GM19351 (cell line): ENCODE data around the gene GNAI3.

Experiments
- ATAC-seq: cut with Tn5 transposase; IDR thresholded peaks from one replicate; pipeline ENCODE4 v1.9.1; 2021; ENCODE audit warnings: mild to moderate bottlenecking, moderate library complexity; ENCODE audit not compliant: unreplicated experiment

The GNAI3 gene

DNA sequence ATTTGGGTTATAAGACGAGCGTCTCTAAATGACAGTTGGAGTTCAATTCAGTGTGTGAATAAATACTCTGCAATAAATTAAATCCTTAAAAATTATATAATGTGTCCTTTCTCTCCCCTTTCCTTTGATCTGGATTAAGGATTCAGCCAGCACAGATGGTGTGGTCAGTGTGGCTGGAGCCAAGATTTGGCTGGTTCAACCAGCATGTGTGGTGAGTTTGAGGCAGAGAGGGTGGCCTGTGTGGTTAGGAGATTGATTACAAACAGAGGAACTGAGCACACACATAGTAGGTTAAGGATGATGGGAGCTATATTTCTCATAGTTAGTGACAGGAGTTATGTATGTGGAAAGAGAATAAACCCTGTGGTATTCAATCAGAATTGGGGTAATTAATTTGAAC lies 24.7 kb upstream of the GNAI3 start:
- no peak for ATAC-seq

DNA sequence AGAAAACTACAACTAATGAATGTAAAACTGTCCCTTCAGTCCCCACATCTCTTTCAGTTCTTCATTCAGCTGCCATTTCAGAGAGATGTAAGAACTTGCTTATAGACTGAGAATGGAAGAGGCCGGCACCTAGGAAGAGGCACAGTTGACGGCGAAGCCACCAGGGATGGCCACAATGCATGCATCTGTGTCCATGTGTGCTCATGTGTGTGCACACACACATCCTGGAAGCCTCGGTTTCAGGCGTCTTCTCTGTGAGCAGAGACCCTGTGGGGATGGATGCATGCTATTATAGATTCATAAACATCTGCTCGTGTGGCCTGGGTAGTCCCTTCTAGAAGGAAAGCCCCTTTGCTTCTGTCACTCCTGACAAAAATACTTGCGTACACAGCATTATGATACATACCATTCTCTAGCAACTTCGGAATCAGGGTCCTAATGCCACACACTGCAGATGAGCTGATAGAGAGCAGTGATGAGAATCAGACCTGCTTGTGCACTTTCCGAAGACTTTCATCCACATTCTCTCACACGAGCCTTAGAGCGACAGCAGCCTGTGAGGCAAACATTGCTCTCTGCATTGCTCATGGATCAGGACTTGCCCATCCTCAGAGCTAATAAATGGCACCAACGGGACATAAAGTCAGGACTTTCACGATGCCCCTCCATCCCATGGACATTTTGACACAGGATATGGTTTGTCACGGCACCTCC lies 21.2 kb upstream of the GNAI3 start:
- ATAC-seq: peak; percentile 70

DNA sequence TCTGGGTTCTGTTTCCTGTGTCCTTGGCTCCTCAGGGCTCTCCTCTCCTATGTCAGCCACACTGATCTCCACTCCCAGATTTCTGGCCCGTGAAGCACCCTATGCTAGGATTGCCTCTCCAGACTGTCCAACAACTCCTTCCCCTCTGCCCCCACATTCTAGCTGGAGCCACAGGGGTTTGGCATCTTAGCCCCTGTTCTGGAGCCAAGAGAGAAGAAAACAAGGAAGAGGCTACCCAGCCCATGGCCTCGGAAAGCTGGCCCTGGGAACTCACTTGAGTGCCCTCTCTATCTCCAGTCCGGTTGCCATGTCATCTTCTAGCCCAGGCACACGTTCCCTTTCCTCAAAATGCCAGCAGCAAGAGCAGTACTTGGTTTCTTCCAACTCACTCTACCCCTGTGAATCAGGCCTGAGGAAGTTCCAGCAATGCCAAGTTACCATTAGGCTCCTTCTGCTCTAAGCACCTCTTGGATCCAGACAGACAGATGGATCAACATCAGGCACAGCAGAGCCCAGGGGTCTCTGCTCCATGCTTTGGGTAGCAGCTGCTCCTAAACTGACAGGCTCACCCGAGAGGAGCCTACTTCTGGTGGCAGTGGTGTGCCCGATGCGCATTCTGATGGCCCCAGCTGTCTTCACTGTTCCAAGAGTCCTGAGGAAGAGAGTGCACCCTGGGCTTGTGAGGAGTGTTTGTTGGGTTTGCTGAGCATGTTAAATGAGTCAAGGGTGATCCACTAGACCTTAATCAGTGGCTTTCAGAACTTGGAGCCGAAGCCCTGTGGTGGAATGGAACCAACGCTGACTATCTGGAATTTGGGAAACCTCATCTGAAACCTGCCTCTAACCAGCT lies 20.3 kb upstream of the GNAI3 start:
- ATAC-seq: no peak

DNA sequence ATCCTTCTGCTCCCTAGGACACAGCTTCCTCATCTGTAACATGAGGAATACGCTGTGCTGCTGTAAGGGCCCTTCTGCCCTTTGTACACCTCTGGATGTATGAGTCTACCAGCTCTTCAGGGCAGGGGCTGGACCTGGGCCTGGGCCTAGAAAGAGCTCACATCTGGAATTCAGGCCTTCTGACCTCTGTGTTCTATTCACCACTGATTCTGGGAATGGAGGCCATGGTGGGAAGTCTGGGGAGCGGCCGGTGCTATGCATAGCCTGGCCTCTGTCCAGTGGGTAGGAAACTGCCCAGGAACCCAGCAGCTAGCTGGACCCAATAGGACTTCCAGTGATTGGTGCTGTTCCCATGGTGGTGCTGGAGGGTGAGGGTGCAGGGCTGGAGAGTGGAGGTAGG lies 19.7 kb upstream of the GNAI3 start:
- ATAC-seq: no peak

DNA sequence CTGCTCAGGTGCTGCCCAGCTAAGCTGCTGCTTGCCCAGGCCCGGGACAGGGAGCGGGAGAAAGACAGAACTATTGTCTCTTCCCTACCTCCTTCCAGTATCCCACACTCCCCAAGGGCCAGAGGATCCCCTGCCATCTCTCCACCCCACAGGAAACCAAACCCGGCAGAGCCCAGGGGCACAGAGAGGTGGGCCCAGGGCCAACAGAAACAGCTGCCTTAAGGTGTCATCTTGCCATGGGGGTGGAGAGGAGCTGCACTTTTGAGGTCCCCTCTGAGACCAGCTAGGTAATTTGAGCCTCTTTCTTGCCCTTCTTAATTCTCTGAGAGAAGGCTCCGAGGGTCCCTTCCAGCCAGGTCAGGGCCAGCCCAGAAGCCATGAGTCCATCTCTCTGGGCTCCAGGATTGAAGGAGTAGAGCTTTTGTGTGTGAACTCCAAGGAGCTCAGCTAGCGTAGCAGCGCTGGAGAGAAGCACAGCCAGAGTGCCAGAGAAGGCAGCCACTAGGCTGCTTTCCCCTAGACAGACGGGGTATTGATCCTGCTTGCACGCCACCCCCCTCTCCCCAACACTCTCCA lies 18.4 kb upstream of the GNAI3 start:
- ATAC-seq: no peak

DNA sequence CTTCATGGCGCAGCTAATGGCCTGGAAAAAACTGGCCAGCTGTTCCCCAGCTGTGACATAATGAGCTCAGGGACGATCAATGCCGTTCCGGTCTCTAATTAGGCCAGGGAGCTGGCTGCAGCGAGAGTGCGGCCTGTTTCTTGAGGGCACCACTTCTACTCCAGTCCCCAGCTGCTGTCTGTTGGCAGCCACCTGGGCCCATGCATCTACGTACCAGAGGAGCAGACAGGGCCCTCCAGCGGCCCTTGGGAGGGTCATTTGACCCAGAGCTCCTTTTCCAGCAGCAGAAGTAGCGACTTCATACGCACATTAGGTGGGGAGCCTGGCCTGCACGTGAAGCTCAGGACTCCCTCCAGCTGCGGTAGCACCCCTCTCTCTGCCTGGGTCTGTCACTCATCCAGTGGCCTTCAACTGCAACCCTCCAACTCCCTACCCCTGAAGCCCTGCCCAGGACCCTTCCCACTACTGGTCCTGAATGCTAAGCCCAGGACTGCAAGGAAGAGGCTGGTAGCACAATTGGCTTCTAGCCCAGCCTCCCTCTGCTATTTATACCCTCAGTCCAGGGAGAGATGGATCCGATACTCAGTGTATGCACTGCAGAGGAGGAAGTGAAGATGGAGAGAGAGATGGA lies 17.8 kb upstream of the GNAI3 start:
- no peak for ATAC-seq

DNA sequence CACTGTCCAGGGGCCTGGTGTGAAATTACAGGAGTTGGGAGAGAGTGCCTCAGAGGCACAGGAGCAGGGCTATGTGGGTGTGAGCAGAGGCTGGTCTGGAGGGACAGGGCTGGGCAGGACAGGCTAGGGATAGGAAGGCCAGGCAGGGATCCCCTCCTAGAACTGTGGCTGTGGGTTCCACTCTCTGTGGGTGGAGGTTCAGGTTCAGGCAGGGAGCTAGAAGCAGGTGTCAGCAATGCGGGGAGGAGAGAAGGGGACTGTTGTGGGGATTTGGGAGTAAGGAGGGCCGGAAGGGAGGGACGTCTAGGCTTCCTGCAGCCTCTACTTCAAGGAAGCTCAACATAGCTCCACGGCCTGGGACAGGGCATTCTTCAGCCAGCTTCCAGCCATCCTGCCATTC lies 17.0 kb upstream of the GNAI3 start:
- ATAC-seq: no peak

DNA sequence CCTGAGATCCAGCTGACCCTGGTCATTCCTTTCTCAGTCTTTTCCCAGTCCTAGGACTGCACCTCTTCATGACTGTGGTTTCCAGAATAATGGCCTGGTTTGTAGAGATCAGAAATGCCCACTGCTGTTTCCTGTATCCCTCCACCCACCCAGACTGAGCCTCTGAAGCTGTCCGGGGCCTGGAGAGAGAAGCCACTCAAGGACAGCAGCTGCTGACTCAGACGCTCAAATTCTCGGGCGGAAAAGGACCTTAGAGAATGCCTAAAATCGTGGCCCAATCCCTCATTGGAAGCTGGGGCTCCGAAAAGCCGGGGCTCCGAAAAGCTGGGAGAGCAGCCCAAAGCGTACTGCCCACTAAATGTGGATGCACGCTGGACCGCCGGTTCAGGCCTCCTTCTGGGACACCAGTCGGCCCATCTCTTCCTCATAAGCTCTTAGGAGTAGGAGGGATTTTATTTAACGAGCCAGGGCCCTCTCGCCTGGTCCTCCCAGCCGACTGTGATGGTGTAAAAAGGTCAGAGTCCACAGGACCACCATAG lies 16.5 kb upstream of the GNAI3 start:
- ATAC-seq: no peak

DNA sequence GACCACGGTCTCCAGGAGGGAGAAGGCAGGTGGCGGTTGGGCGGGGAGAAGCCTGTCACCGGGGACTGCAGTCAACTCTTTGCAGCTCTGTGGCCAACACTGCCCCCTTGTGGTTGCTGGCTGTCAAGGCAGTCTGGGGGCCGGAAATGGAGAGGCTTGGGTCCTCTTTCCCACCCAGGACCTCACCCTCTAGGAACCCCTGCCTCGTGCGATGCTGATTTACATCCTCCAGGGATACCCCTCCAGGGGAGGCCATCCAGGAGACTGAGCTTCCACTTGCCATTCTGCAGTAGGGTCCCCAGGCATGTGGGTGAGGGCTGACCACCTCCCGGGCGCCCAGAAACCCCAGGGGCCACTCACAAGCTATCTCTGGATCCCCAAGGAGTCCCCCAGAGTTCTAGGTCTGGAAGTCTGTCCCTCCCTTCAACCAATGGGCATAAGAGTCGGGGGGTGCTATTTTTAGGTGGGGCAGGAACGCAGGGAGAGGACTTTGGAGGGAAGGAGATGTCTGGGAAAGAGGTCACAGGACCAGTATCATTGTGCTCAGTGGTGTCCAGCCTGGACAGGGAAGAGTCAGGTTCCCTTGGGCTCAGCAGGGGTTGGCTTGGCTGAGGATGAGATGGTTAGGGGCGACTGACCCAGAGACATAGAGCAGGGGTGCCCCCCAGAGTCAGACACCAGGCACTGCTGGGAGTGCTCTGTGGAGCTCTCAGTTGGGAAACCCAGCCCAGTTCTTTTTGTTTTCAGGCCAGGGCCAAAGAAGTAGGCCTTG lies 15.9 kb upstream of the GNAI3 start:
- ATAC-seq: peak; percentile 88

DNA sequence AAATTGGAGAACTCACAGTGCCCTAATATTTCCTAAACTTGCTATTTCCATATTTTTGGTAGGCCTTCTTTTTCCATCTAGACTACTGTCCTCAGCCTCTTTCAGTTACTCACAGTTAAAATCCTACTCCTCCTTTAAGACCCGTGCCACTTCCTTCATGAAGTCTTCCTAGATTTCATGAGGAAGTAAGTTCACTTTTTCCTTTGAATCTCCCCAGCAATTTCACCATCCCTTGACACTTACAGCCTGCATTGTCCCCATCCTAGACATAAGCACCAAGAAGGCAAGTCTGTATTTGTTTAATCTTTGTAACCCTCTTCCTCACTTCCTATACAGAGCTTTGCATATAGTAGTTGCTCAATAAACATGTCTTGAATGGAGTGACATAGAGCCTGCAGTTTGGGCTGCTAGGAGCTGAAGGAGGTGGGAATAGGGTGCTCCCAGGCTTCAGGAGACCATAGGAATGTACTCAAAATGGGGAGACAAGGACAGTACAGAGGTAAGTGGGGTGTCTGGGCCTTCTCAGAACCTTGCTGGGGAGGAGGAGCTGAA lies 14.0 kb upstream of the GNAI3 start:
- ATAC-seq: no peak

DNA sequence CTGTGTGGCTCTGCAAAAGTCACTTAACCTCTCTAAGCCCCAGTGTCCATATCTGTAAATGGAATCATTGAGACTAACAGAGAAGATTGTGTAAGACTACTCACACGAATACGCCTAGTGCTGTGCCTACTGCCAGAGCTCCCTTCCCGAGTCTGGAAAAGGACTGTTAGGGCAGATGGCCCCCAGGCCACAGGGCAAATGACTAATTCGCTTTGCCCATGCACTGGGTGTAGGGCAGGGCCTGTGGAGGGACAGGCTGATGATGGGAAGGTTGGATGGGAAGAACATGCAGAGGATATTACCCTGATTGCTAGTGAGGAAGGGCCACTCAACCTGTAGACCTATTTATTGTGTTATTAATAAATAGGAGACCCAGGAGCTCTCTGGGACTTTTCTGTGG lies 12.9 kb upstream of the GNAI3 start:
- no peak for ATAC-seq

DNA sequence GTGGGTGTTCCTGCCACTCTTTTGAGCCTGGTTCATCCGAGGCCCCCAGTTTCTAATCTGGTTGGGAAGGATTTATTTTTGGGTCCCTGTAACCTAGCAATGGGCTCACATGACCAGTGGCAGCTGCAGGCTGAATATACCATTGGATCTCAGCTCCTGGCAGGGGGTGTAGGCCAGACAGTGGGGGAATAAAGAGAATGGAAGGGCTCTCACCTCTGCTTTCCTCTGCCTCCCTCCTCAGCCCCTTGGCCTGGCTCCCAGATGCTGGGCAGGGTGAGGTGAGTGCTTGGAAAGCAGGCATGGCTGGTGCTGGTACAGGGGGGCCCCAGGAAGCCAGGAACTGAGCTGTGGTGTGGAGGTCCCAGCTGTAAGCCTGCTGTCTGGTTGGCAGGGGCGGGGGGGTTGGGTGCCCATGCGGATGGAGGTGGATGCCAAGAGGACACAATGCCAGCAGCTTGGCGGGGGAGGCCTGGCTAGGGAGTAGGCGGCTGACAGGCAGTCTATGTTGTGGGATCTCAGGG lies 12.4 kb upstream of the GNAI3 start:
- ATAC-seq: no peak

DNA sequence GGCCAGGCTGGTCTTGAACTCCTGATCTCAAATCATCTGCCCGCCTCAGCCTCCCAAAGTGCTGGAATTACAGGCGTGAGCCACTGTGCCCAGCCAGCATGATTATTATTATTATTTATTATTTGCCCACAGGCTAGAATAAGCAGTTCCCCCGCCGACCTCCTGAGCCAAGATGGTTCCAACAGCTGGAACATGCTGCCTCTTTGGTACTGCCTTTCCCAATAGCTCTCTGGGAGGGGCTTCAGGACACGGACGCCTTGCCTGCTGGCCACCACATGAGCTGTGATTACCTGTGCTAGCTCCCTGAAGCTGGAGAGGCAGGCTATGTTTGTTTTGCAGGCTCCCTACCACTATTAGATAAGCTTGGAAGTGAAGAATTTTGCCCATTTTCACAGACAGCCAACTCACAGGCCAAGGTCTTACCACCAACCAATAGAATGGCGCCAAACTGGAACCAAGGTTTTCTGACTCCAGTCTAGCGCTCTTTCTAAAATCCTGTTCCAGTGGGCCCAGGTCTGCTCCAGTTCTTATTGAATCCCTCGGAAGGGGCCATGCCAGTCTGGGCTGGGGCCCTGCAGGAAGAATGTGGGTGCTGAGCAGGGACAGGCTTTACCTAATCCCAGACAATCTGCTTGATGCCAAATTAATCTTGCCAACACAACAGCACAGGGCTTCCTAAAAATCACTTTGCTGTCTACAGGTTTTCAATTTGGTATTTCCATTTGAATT lies 10.8 kb upstream of the GNAI3 start:
- ATAC-seq: no peak

DNA sequence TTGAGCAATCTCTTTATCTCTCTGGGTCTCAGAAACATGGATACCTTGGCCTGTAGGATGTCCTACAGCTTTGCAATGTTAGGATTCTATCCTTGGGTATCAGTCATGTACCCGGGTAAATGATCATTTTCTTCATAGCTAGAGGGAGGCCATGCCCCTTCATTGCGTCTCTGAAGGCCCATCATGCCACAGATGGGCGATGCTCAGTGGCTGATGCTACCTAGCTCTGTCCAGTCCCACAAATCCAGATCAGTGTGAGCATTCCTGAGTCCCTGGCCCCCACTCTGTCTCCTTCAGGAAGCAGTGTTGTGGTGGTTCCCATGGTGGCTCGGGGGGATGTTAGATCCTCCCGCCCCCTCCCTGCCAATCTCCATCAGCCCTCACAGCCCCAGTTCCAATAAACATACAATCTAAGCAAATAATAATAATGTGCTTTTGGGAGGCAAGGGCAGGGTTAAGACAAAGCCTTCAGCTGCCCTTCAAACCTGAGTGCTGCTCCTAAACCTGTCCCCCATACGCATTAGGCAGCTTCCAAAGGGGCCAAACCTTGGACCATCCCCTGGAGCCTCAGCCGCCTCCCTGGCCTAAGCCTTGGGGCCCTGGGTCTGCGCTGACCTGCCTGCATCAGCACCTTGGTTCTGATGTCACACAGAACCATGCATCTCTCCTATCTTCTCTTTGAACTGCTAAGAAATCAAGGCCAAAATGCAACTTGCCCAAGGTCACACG lies 9.4 kb upstream of the GNAI3 start:
- no peak for ATAC-seq

DNA sequence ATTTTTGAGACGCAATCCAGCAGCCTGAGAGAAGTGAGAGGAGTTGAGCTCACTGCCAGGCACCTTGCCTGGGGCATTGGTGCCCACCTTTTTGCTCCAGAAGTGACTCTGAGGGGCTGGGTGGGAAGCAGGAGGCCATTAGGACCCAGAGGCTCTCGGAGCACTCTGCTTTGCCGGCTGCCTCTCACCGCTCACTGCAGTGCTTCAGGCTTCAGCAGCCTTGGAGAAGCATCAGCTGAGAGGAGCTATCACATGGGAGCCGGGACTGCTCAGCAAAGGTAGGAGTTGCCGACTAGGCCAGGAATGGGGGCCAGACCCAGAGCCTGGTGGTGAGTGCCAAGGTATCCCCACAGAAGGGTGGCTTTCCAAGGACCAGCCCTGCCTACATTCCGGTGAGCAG lies 8.7 kb upstream of the GNAI3 start, which contains the start of gene GPR61:
TSS of gene GPR61 (plus strand) at position 197 of the 400 bp plus-strand sequence. CDS start 3,151 bp downstream, outside the sequence.
- ATAC-seq: no peak

DNA sequence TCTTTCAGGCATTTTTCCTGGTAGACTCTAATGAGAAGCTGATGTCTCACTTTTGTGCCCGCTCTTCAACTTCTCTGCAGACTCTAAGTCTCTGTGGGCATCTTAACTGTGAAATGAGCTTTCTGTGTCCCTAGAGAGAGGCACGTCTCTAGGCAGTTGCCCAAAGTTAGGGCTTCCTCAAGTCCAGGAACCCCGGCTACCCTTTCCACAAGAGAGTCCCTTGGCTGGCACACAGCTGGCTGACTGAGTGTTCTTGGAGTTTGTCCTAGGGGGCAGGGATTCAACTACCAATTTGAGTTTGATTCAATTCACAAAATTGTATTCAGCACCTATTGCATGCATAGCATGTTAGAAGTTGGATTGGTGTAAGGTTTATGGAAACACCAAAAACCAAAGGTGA lies 7.3 kb upstream of the GNAI3 start:
- ATAC-seq: no peak

DNA sequence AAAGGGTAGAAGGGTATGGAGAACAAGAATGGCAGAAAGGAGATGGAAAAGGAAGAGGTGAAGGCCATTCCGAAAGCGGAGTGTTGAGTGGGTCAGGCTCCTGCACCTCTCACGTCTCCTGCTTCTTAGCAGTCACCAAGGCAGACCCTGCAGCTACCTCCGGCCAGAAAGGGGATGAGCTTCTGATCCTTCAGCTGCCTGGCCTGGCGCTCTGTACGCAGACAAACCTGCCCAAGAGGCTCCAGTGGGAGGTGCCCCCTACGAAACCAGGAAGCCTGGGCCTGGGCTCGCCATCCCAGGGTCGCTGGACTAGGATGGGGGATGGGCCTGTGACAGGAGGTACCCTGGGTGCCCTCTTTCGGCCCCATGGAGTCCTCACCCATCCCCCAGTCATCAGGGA lies 5.8 kb upstream of the GNAI3 start:
- no peak for ATAC-seq

DNA sequence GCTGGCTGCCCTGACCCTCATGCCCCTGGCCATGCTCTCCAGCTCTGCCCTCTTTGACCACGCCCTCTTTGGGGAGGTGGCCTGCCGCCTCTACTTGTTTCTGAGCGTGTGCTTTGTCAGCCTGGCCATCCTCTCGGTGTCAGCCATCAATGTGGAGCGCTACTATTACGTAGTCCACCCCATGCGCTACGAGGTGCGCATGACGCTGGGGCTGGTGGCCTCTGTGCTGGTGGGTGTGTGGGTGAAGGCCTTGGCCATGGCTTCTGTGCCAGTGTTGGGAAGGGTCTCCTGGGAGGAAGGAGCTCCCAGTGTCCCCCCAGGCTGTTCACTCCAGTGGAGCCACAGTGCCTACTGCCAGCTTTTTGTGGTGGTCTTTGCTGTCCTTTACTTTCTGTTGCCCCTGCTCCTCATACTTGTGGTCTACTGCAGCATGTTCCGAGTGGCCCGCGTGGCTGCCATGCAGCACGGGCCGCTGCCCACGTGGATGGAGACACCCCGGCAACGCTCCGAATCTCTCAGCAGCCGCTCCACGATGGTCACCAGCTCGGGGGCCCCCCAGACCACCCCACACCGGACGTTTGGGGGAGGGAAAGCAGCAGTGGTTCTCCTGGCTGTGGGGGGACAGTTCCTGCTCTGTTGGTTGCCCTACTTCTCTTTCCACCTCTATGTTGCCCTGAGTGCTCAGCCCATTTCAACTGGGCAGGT lies 5.0 kb upstream of the GNAI3 start:
- no peak for ATAC-seq
